ENCODE results near the gene MMP14. TPM values are rescaled to one million over a fixed set of nuclear protein-coding genes. Genes with fewer than 3 reads are reported as not detected.
"Not testable (repeated sequence)": the region's sequence is repeated elsewhere in the genome, so short reads cannot be mapped to it uniquely, and the experiment has no call there.

Gene MMP14
- total and polyA plus RNA-seq, 12 donors: 13.6 to 43.3 (median 21.8) TPM

- no peak for TF ChIP-seq CTCF (IDR thresholded peaks at IDR 0.05)
- peaks cover 19 to 73% (median 59%) of the 10 kb centered on the region in 9 donors for H3K4me1 ChIP-seq
- intact Hi-C loops (cut with DNase I): loop anchor here in 8 of 10 donors (2.0 to 10.0 kb wide), 9 partner anchors 14 to 466 kb away; partner anchors contain the start of genes MMP14 (in 1 of the 8) and OXA1L (in 1 of the 8)
- H3K9me3 ChIP-seq: no peaks in the 10 kb centered on the region
- peaks cover 0 to 10% (median 3%) of the 10 kb centered on the region in 9 donors for H3K36me3 ChIP-seq
- ATAC-seq (peak; percentile 77 to 92 (median 86)), DNase-seq (peak; percentile 89 to 92)
- no peak overlapping the region for H3K4me3 ChIP-seq
- H3K27ac ChIP-seq: peak overlapping the region; percentile 23 to 92 (median 77)
- WGBS, 2 donors: 37 to 39% methylated on average over 9 of the region's 9 CpGs
- H3K27me3 ChIP-seq: no peaks in the 10 kb centered on the region
Observed at GRCh38 chr14:22850944-22851764, 14.8 kb downstream of the MMP14 start.

GRCh38 chr14:22852178-22852577, 15.8 kb downstream of the MMP14 start:
- intact Hi-C loops (cut with DNase I): loop anchor here (2.0 to 10.0 kb wide), 12 partner anchors 15 to 467 kb away; partner anchors contain the start of genes MMP14 (in 2 of the 10) and OXA1L (in 1 of the 10)
- peak overlapping the region in 7 of 10 donors; percentile 70 to 92 (median 80) for H3K27ac ChIP-seq
- not testable (repeated sequence) for H3K27me3 ChIP-seq, H3K9me3 ChIP-seq, DNase-seq, H3K4me3 ChIP-seq, ATAC-seq, H3K36me3 ChIP-seq
- 87 to 89% methylated on average over 12 of the region's 12 CpGs for WGBS, 2 donors
- H3K4me1 ChIP-seq: peaks cover 19 to 62% (median 56%) of the 10 kb centered on the region in 9 donors

- Histone ChIP-seq H3K27ac (peak overlapping the region in 2 of 10 donors; percentile 58 to 79), H3K36me3 (no peaks in the 10 kb centered on the region), H3K4me1 (peaks cover 19 to 60% (median 53%) of the 10 kb centered on the region in 9 donors), H3K27me3 (no peaks in the 10 kb centered on the region), H3K9me3 (peaks cover 0 to 7% (median 0%) of the 10 kb centered on the region in 11 donors), H3K4me3 (no peak overlapping the region)
- TF ChIP-seq CTCF (IDR thresholded peaks at IDR 0.05): no peak
- DNase-seq (no peak), ATAC-seq (no peak)
- 86 to 89% methylated on average over 2 of the region's 2 CpGs for WGBS, 2 donors
- intact Hi-C loops (cut with DNase I): loop anchor here (2.0 to 10.0 kb wide), 12 partner anchors 16 to 468 kb away; partner anchors contain the start of genes MMP14 (in 2 of the 10) and OXA1L (in 1 of the 10)
Observed at GRCh38 chr14:22852599-22852939, 16.2 kb downstream of the MMP14 start.

GRCh38 chr14:22852940-22853767, 16.8 kb downstream of the MMP14 start:
- intact Hi-C loops (cut with DNase I): loop anchor here (1.0 to 10.0 kb wide), 15 partner anchors 16 to 468 kb away; partner anchors contain the start of genes MMP14 (in 2 of the 10) and OXA1L (in 1 of the 10)
- Histone ChIP-seq H3K27ac (peak overlapping the region in 7 of 10 donors; percentile 5 to 79 (median 56)), H3K27me3 (no peaks in the 10 kb centered on the region), H3K4me1 (peaks cover 19 to 54% (median 47%) of the 10 kb centered on the region in 9 donors), H3K9me3 (peaks cover 0 to 7% (median 0%) of the 10 kb centered on the region in 11 donors), H3K4me3 (peak overlapping the region; percentile 24 to 61 (median 53)), H3K36me3 (no peaks in the 10 kb centered on the region)
- 1 to 2% methylated on average over 20 of the region's 20 CpGs for WGBS, 2 donors
- peak; percentile 48 to 80 (median 64) for ATAC-seq
- DNase-seq: peak; percentile 90 to 92
- TF ChIP-seq CTCF (IDR thresholded peaks at IDR 0.05): peak; percentile 85 to 97 (median 90)

GRCh38 chr14:22854296-22854695, 17.9 kb downstream of the MMP14 start:
- H3K4me3 ChIP-seq, H3K27ac ChIP-seq, ATAC-seq, DNase-seq, H3K9me3 ChIP-seq, H3K27me3 ChIP-seq, H3K36me3 ChIP-seq: not testable (repeated sequence)
- intact Hi-C loops (cut with DNase I): loop anchor here in 8 of 10 donors (5.0 to 10.0 kb wide), 8 partner anchors 89 to 469 kb away; partner anchors contain the start of gene OXA1L (in 1 of the 8)
- 95 to 97% methylated on average over 11 of the region's 11 CpGs for WGBS, 2 donors
- peaks cover 13 to 42% (median 35%) of the 10 kb centered on the region in 9 donors for H3K4me1 ChIP-seq

Measured in heart right ventricle (tissue), 16 donors.